Upper lobe of right lung (tissue), 1 donor: ENCODE measurements around the gene L1CAM. TPM values are rescaled to one million over a fixed set of nuclear protein-coding genes. Genes with fewer than 3 reads are reported as not detected.

ENCODE experiments used
- ATAC-seq: fragments of 200-7000 bp; cut with Tn5 transposase; one replicate; pipeline ENCODE4 v1.9.1; 2020; ENCODE audit warnings: mild to moderate bottlenecking, moderate library complexity
- DNase-seq: peaks from one replicate; pipeline ENCODE4 v3.0.0-alpha.2; 2020
- H3K27ac ChIP-seq: fragments of 200-600 bp; one replicate; pipeline ENCODE4 v1.8.0; 2022
- H3K27me3 ChIP-seq: fragments of 200-600 bp; one replicate; pipeline ENCODE4 v1.8.0; 2022; ENCODE audit warnings: mild to moderate bottlenecking
- H3K36me3 ChIP-seq: fragments of 200-600 bp; one replicate; pipeline ENCODE4 v1.8.0; 2022
- H3K4me1 ChIP-seq: fragments of 200-600 bp; one replicate; pipeline ENCODE4 v1.8.0; 2022
- H3K4me3 ChIP-seq: fragments of 200-600 bp; one replicate; pipeline ENCODE4 v1.8.0; 2022; ENCODE audit warnings: mild to moderate bottlenecking
- H3K9me3 ChIP-seq: fragments of 200-600 bp; one replicate; pipeline ENCODE4 v1.8.0; 2022
- CTCF ChIP-seq: fragments of 200-600 bp; IDR thresholded peaks from one replicate; pipeline ENCODE4 v1.8.0; 2022; ENCODE audit warnings: antibody characterized with exemption
- intact Hi-C: fragments of 100-400 bp; cut with DNase I; formaldehyde crosslinking; loops from one replicate; pipeline ENCODE4 v1.11.0; 2022
- total RNA-seq: library from RNA; stranded (reverse); fragmentation: NEBNext Ultra II Directional; extraction: Animal tissue kit (Norgen Biotek cat#: 25700); gene quantifications from one replicate; pipeline ENCODE4 v1.2.1, GENCODE V29; 2021
- donor health status: DM: no; HTN: yes; CAD: no; lungs with severe emphysema.

L1CAM gene
- total RNA-seq, 1 donor from 2014 or later = 1.2 TPM

GRCh38 chrX:153903991-153904957 lies 18.3 kb upstream of the L1CAM start, which contains the start of gene AVPR2:
TSS of gene AVPR2 (plus strand) at chrX:153904673. CDS start at chrX:153905146, 473 bp downstream.
- Histone ChIP-seq H3K4me1 (peaks cover 9% of the 10 kb centered on the region), H3K27me3 (no peaks in the 10 kb centered on the region), H3K36me3 (no peaks in the 10 kb centered on the region), H3K9me3 (no peaks in the 10 kb centered on the region), H3K27ac (no peak within 1 kb of the TSS), H3K4me3 (no peak within 1 kb of the TSS)
- TF ChIP-seq CTCF = no peak
- intact Hi-C loops = no loop called here
- DNase-seq = no peak
- peak; percentile 3 for ATAC-seq

- peak; percentile 39 for ATAC-seq
- DNase-seq = no peak
Measured at GRCh38 chrX:153903238-153903980, 17.4 kb upstream of the L1CAM start.

GRCh38 chrX:153902385-153902784 lies 16.4 kb upstream of the L1CAM start:
- Histone ChIP-seq H3K4me3 (no peak overlapping the region), H3K4me1 (peaks cover 9% of the 10 kb centered on the region), H3K27me3 (no peaks in the 10 kb centered on the region), H3K36me3 (no peaks in the 10 kb centered on the region), H3K27ac (no peak overlapping the region), H3K9me3 (no peaks in the 10 kb centered on the region)
- DNase-seq (no peak), ATAC-seq (no peak)
- TF ChIP-seq CTCF = no peak
- intact Hi-C loops = no loop called here

More at GRCh38 chrX:153903238-153903980, 17.4 kb upstream of the L1CAM start:
- TF ChIP-seq CTCF = no peak
- Histone ChIP-seq H3K27me3 (no peaks in the 10 kb centered on the region), H3K4me1 (peaks cover 9% of the 10 kb centered on the region), H3K4me3 (no peak overlapping the region), H3K36me3 (no peaks in the 10 kb centered on the region), H3K9me3 (no peaks in the 10 kb centered on the region), H3K27ac (no peak overlapping the region)
- intact Hi-C loops = no loop called here

GRCh38 chrX:153901753-153902140 lies 15.8 kb upstream of the L1CAM start:
- DNase-seq = no peak
- ATAC-seq = no peak
- Histone ChIP-seq H3K9me3 (no peaks in the 10 kb centered on the region), H3K27ac (no peak overlapping the region), H3K4me3 (no peak overlapping the region), H3K4me1 (peaks cover 9% of the 10 kb centered on the region), H3K27me3 (no peaks in the 10 kb centered on the region), H3K36me3 (no peaks in the 10 kb centered on the region)
- no peak for TF ChIP-seq CTCF
- intact Hi-C loops = no loop called here

- intact Hi-C loops = no loop called here
- H3K27me3 ChIP-seq = no peaks in the 10 kb centered on the region
- no peaks in the 10 kb centered on the region for H3K9me3 ChIP-seq
- no peak overlapping the region for H3K4me3 ChIP-seq
- H3K27ac ChIP-seq = no peak overlapping the region
- TF ChIP-seq CTCF = no peak
- no peaks in the 10 kb centered on the region for H3K36me3 ChIP-seq
- peak; percentile 68 for DNase-seq
- peaks cover 9% of the 10 kb centered on the region for H3K4me1 ChIP-seq
- peak; percentile 80 for ATAC-seq
Measured at GRCh38 chrX:153900831-153901752, 15.1 kb upstream of the L1CAM start.
